GM10248 (cell line): ENCODE measurements around the gene ZNF516.

Source experiments
- CTCF ChIA-PET: fragments of 300-600 bp; sonication (Branson Sonifier 250); formaldehyde crosslinking; extraction: SDS; loops from one replicate; lab custom pipeline; 2021; ENCODE audit warnings: antibody characterized with exemption; lab: Yijun Ruan, JAX
- POLR2A ChIA-PET: fragments of 350-650 bp; sonication (Branson Sonifier 250); formaldehyde crosslinking; extraction: SDS; loops from one replicate; lab custom pipeline; 2020; ENCODE audit warnings: antibody characterized with exemption; lab: Yijun Ruan, JAX
- DNase-seq: peaks from one replicate; pipeline ENCODE4 v3.0.0; 2012; ENCODE audit errors: extremely low spot score
- CTCF ChIP-seq: IDR thresholded peaks from 2 replicates; pipeline ENCODE4 v1.5.1; 2012; ENCODE audit warnings: mild to moderate bottlenecking, low read depth; ENCODE audit errors: extremely low read depth, missing control alignments, control extremely low read depth

Gene ZNF516

DNA sequence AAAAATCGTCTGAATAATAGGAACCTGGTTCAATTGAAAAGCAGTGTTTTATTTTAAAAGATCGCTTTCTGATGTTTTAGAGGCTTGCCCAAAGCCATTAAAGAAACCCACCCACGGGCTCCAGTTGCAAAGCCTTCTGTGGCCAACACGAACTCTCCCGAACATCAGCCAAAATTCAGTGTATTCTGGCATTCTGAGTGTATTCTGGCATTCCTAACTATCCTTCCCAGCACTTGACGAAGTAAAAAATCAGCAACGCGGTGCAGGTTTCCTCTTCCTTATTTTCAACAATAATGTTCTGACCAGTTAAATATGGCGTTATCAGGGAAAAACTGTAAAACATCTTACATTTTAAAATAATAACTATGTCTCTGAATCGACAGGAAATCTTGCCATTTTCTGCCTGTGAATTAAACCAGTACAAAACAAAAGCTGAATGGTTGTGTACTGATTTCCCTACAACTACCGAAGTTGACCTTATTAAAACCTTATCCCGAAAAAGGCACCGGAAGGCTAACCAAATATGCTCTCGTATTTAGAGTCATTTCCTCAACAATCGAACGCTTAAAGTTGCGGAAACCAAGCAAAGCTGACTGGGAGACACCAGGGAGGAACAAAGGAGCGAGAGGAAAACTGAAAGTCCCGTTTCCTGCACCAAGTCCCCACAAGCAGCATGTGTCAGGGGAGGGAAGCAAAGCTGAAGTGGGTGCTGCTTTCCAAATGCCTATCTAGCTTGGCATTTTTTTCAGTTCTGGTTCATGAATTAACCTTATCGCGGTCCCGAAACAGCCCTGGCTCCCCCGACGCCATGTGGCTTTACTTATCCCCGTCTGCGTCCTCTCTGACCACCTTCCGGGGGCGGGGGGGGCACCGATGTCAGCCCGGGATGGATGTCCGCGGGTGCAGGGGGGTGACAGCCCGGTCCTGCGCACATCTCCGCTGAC is 44.3 kb downstream of the ZNF516 start:
- no peak for TF ChIP-seq CTCF
- peak; percentile 48 for DNase-seq
- ChIA-PET CTCF (interaction anchor here (1.1 to 1.5 kb wide), 3 partner anchors 18 to 353 kb away, joined by 3 to 4 read pairs (median 3); no protein-coding TSS in a partner anchor), POLR2A (no interaction called here)

- CTCF ChIA-PET, result no interaction called here
- POLR2A ChIA-PET, result no interaction called here
- no peak for DNase-seq
Observed at GRCh38 chr18:76449111-76449453, 46.0 kb downstream of the ZNF516 start.

DNA sequence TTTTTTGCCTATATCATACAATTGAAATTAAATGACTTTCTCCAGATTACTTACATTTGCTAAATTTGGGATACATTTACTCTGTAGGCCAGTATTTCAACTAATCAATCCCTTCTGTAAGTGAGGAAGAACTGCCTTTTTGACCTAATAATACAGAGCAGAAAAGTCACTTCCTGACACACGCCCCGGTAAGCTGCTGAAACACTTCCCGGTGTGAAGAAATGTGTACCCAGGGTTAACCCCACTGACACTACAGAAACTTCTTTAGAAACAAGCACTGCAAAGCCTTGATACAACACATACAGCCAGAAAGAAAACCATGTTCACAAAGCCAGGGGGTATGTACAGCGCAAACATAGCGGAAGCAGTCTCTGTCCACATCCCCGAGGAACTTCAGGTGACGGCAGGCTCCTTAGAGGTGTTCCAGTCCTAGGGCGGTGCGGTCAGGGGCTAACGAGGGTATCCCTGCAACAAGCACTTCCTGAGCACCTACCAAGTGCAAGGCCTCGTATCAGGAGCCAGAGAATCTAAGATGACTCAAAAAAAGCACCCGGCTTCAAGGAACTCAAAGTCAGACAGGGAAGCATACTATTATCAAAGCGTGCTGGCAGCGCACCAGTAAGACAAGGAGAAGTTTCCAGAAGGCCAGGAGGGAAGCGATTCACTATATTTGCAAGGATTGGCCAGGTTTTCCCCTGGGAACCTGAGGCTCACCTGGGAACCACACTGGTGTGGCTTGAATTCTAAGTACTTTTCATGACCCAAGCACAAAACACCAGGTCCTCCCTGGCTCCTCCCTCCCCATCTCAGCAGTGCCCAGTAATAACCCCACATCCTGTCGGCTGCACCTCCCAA is 46.6 kb downstream of the ZNF516 start:
- DNase-seq, result no peak
- TF ChIP-seq CTCF, result no peak
- CTCF ChIA-PET, result no interaction called here
- POLR2A ChIA-PET, result no interaction called here

More at GRCh38 chr18:76449111-76449453, 46.0 kb downstream of the ZNF516 start:
- TF ChIP-seq CTCF, result no peak

GRCh38 chr18:76447258-76447890 is 47.7 kb downstream of the ZNF516 start:
- no peak for TF ChIP-seq CTCF
- no peak for DNase-seq
- CTCF ChIA-PET, result interaction anchor here (0.7 kb wide), 1 partner anchor 10 kb away, joined by 3 read pairs; no protein-coding TSS in a partner anchor
- POLR2A ChIA-PET, result no interaction called here

GRCh38 chr18:76446321-76447257 is 48.5 kb downstream of the ZNF516 start:
- ChIA-PET CTCF (interaction anchor here (0.7 kb wide), 1 partner anchor 10 kb away, joined by 3 read pairs; no protein-coding TSS in a partner anchor), POLR2A (no interaction called here)
- DNase-seq, result no peak
- no peak for TF ChIP-seq CTCF
